ENCODE data around the gene XIRP2. TPM values are rescaled to one million over a fixed set of nuclear protein-coding genes. Genes with fewer than 3 reads are reported as not detected.

XIRP2 gene
- polyA plus RNA-seq, 2 of the 4 experiments (the other 2 are of a cell fraction), result not detected

- no peak overlapping the region for H3K4me3 ChIP-seq
- no peak overlapping the region for H3K4me2 ChIP-seq
- DNase-seq (ENCODE audit: low read depth in 1 of 2, low spot score in 1 of 2), result no peak
- POLR2A ChIA-PET, result no interaction called here
- CTCF ChIA-PET, result no interaction called here
- no peaks in the 10 kb centered on the region for H3K4me1 ChIP-seq
- no peaks in the 10 kb centered on the region for H3K9me3 ChIP-seq
- no peak for FAIRE-seq
- no peak for ATAC-seq
- 32% methylated on average over 5 of the region's 5 CpGs for WGBS (ENCODE audit: missing lambda C conversion rate)
- no peak overlapping the region for H3K27ac ChIP-seq
- TF ChIP-seq KDM1A (IDR thresholded peaks at IDR 0.05; ENCODE audit: low read depth), result no peak
- TF ChIP-seq CBX8 (IDR thresholded peaks at IDR 0.05), result no peak
- no peak for TF ChIP-seq MYC (IDR thresholded peaks at IDR 0.05; ENCODE audit: borderline replicate concordance, low read length)
- no peak for TF ChIP-seq TFCP2L1 (CRISPR knock-in tag; IDR thresholded peaks at IDR 0.05)
- no peak for TF ChIP-seq KDM5A (IDR thresholded peaks at IDR 0.05)
- TF ChIP-seq NR3C1 (IDR thresholded peaks at IDR 0.05), result no peak
- no peak for TF ChIP-seq BCL3 (IDR thresholded peaks at IDR 0.05)
- TF ChIP-seq HDAC2 (IDR thresholded peaks at IDR 0.05), result no peak
- TF ChIP-seq ESRRA (IDR thresholded peaks at IDR 0.05; ENCODE audit: borderline replicate concordance, low read length), result no peak
- TF ChIP-seq RNF2 (IDR thresholded peaks at IDR 0.05; ENCODE audit: borderline replicate concordance, low read depth), result no peak
- no peak for TF ChIP-seq EHF (CRISPR knock-in tag; IDR thresholded peaks at IDR 0.05)
- TF ChIP-seq TP53 (CRISPR knock-in tag; IDR thresholded peaks at IDR 0.05), result no peak
- TF ChIP-seq HOXB5 (CRISPR knock-in tag; IDR thresholded peaks at IDR 0.05), result no peak
These were observed 300.0 kb downstream of the XIRP2 start for GRCh38 chr2:167187978-167188967.

- ATAC-seq, result no peak
- Histone ChIP-seq H3K27ac (no peak overlapping the region), H3K4me1 (no peaks in the 10 kb centered on the region), H3K4me3 (no peak overlapping the region), H3K9me3 (no peaks in the 10 kb centered on the region), H3K4me2 (no peak overlapping the region)
- 38% methylated on average over 3 of the region's 3 CpGs for WGBS (ENCODE audit: missing lambda C conversion rate)
- ChIA-PET POLR2A (no interaction called here), CTCF (no interaction called here)
- DNase-seq (ENCODE audit: low read depth in 1 of 2, low spot score in 1 of 2), result no peak
- no peak for FAIRE-seq
- TF ChIP-seq ZNF302 (CRISPR knock-in tag; IDR thresholded peaks at IDR 0.05), result no peak
- TF ChIP-seq RNF2 (IDR thresholded peaks at IDR 0.05; ENCODE audit: borderline replicate concordance, low read depth), result no peak
- no peak for TF ChIP-seq ZC3H11A (IDR thresholded peaks at IDR 0.05)
- TF ChIP-seq HOXB5 (CRISPR knock-in tag; IDR thresholded peaks at IDR 0.05), result no peak
- TF ChIP-seq MAZ (IDR thresholded peaks at IDR 0.05; ENCODE audit: borderline replicate concordance, low read depth, low read length), result no peak
- TF ChIP-seq BHLHE40 (IDR thresholded peaks at IDR 0.05; ENCODE audit: low read depth, low read length), result no peak
These were observed 301.8 kb downstream of the XIRP2 start for GRCh38 chr2:167190053-167190452.

GRCh38 chr2:167191588-167191987, 303.3 kb downstream of the XIRP2 start:
- FAIRE-seq (no peak), ATAC-seq (no peak), DNase-seq (ENCODE audit: low read depth in 1 of 2, low spot score in 1 of 2) (no peak)
- Histone ChIP-seq H3K9me3 (no peaks in the 10 kb centered on the region), H3K4me1 (no peaks in the 10 kb centered on the region), H3K4me2 (no peak overlapping the region), H3K27ac (no peak overlapping the region), H3K4me3 (no peak overlapping the region)
- TF ChIP-seq JUNB (IDR thresholded peaks at IDR 0.05) (no peak), CBX8 (IDR thresholded peaks at IDR 0.05) (no peak), CTCF (IDR thresholded peaks at IDR 0.05) (no peak)
- ChIA-PET CTCF (no interaction called here), POLR2A (no interaction called here)
- WGBS (ENCODE audit: missing lambda C conversion rate), result 62% methylated on average over 3 of the region's 3 CpGs
